ENCODE data around the gene HSPA1L. TPM values are rescaled to one million over a fixed set of nuclear protein-coding genes. Genes with fewer than 3 reads are reported as not detected.

Gene HSPA1L
- total RNA-seq, 1 experiment from 2014 or later: 0.86 TPM

- no peak overlapping the region for H3K4me3 Mint-ChIP-seq (ENCODE audit: unreplicated experiment)
- H3K27ac Mint-ChIP-seq (ENCODE audit: unreplicated experiment): no peak overlapping the region
- Histone ChIP-seq H3K27me3 (replicated peaks; ENCODE audit: control insufficient read depth, insufficient read depth, low read length) (no peaks in the 10 kb centered on the region), H3K9me3 (no peaks in the 10 kb centered on the region), H3K4me1 (0 out of 2 replicates have a peak, but pooled peaks cover 3% of the 10 kb centered on the region), H3K36me3 (ENCODE audit: control insufficient read depth, insufficient read depth, low read length) (no peaks in the 10 kb centered on the region), H3K4me3 (ENCODE audit: low read depth, low read length) (no peak overlapping the region)
- no peaks in the 10 kb centered on the region for H3K9me3 Mint-ChIP-seq (ENCODE audit: unreplicated experiment)
- no peak for DNase-seq
- ChIA-PET POLR2A (no interaction called here), CTCF (interaction anchor here (1.1 to 1.4 kb wide), 2 partner anchors 17 to 62 kb away, joined by 3 to 4 read pairs; no protein-coding TSS in a partner anchor)
- H3K27me3 Mint-ChIP-seq (ENCODE audit: insufficient read depth, unreplicated experiment): no peaks in the 10 kb centered on the region
- intact Hi-C loops (cut with micrococcal nuclease; ENCODE audit: unreplicated experiment): no loop called here
- peaks cover 21% of the 10 kb centered on the region for H3K4me1 Mint-ChIP-seq (ENCODE audit: low read depth, unreplicated experiment)
- no TSS peak for BruUV-seq (replicated peaks)
- H3K36me3 Mint-ChIP-seq (ENCODE audit: insufficient read depth, unreplicated experiment): peaks cover 56% of the 10 kb centered on the region
- TF ChIP-seq, protein P1, sequence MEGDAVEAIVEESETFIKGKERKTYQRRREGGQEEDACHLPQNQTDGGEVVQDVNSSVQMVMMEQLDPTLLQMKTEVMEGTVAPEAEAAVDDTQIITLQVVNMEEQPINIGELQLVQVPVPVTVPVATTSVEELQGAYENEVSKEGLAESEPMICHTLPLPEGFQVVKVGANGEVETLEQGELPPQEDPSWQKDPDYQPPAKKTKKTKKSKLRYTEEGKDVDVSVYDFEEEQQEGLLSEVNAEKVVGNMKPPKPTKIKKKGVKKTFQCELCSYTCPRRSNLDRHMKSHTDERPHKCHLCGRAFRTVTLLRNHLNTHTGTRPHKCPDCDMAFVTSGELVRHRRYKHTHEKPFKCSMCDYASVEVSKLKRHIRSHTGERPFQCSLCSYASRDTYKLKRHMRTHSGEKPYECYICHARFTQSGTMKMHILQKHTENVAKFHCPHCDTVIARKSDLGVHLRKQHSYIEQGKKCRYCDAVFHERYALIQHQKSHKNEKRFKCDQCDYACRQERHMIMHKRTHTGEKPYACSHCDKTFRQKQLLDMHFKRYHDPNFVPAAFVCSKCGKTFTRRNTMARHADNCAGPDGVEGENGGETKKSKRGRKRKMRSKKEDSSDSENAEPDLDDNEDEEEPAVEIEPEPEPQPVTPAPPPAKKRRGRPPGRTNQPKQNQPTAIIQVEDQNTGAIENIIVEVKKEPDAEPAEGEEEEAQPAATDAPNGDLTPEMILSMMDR (IDR thresholded peaks at IDR 0.05; ENCODE audit: insufficient read depth in 1 of 2, low read depth in 1 of 2, low read length in 1 of 2, severe bottlenecking in 1 of 2, unreplicated experiment in 1 of 2): no peak
Measured at GRCh38 chr6:31792090-31792374, 23.1 kb downstream of the HSPA1L start.

DNA sequence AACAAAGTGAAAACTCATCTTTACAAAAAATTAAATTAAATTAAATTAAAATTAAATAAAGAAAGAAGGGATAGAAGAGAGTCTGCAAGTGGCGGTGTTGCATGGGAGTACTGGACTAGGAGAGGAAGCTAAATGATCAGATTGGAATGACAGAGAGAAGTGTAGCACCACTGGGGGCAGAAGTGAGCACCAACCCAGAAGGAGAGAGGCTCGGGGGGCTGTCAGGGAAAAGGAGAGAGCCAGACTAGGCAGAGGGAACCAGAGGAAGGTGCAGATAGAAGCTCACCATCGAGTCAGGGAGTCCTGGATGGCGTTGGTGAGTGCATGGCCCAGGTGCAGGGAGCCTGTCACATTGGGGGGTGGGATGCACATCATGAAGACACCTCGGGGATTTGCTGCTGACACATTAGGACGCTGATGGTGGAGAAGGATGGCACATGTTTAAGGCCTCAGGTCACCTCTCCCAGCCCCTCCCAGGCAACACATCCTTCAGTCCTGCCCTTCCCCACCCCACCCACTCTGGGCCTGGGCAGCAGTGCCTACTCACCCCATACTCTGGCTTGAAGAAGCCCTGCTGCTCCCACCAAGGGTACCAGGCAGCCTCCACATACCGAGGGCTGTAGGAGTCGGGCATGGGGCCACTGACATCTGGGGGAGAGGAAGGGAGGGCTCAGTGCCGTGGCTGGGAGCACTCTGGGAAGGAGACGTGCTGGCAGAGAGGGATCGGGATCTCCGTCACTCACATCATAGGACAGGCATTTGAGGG, 23.6 kb downstream of the HSPA1L start:
- H3K4me1 Mint-ChIP-seq (ENCODE audit: low read depth, unreplicated experiment): peaks cover 21% of the 10 kb centered on the region
- CTCF ChIA-PET: interaction anchor here (0.6 to 1.4 kb wide), 9 partner anchors 16 to 99 kb away, joined by 3 to 9 read pairs (median 3); partner anchors contain the start of genes CLIC1 and MSH5
- POLR2A ChIA-PET: interaction anchor here (1.0 kb wide), 1 partner anchor 36 kb away, joined by 6 read pairs; the partner anchor contains the start of gene HSPA1B
- Histone ChIP-seq H3K4me1 (0 out of 2 replicates have a peak, but pooled peaks cover 3% of the 10 kb centered on the region), H3K4me3 (ENCODE audit: low read depth, low read length) (no peak overlapping the region), H3K27me3 (replicated peaks; ENCODE audit: control insufficient read depth, insufficient read depth, low read length) (no peaks in the 10 kb centered on the region), H3K9me3 (no peaks in the 10 kb centered on the region), H3K36me3 (ENCODE audit: control insufficient read depth, insufficient read depth, low read length) (no peaks in the 10 kb centered on the region)
- intact Hi-C loops (cut with micrococcal nuclease; ENCODE audit: unreplicated experiment): loop anchor here (1.0 kb wide), 1 partner anchor 14 kb away; the partner anchor contains the start of gene VWA7
- peak in 1 of 2 experiments; percentile 66 for DNase-seq
- H3K27me3 Mint-ChIP-seq (ENCODE audit: insufficient read depth, unreplicated experiment): no peaks in the 10 kb centered on the region
- no peaks in the 10 kb centered on the region for H3K9me3 Mint-ChIP-seq (ENCODE audit: unreplicated experiment)
- TF ChIP-seq, protein P1 (IDR thresholded peaks at IDR 0.05; ENCODE audit: insufficient read depth in 1 of 2, low read depth in 1 of 2, low read length in 1 of 2, severe bottlenecking in 1 of 2, unreplicated experiment in 1 of 2): peak; percentile 57 to 68
- peaks cover 60% of the 10 kb centered on the region for H3K36me3 Mint-ChIP-seq (ENCODE audit: insufficient read depth, unreplicated experiment)
- BruUV-seq (replicated peaks): no TSS peak
- peak overlapping the region; percentile 27 for H3K27ac Mint-ChIP-seq (ENCODE audit: unreplicated experiment)
- peak overlapping the region; percentile 42 for H3K4me3 Mint-ChIP-seq (ENCODE audit: unreplicated experiment)

- Mint-ChIP-seq H3K4me3 (ENCODE audit: unreplicated experiment) (no peak overlapping the region), H3K27me3 (ENCODE audit: insufficient read depth, unreplicated experiment) (no peaks in the 10 kb centered on the region), H3K36me3 (ENCODE audit: insufficient read depth, unreplicated experiment) (peaks cover 75% of the 10 kb centered on the region), H3K9me3 (ENCODE audit: unreplicated experiment) (no peaks in the 10 kb centered on the region), H3K4me1 (ENCODE audit: low read depth, unreplicated experiment) (peaks cover 3% of the 10 kb centered on the region), H3K27ac (ENCODE audit: unreplicated experiment) (no peak overlapping the region)
- no peaks in the 10 kb centered on the region for H3K9me3 ChIP-seq
- H3K27me3 ChIP-seq (replicated peaks; ENCODE audit: control insufficient read depth, insufficient read depth, low read length): no peaks in the 10 kb centered on the region
- no peaks in the 10 kb centered on the region for H3K4me1 ChIP-seq
- no peak for DNase-seq
- TF ChIP-seq, protein P1 (IDR thresholded peaks at IDR 0.05; ENCODE audit: insufficient read depth in 1 of 2, low read depth in 1 of 2, low read length in 1 of 2, severe bottlenecking in 1 of 2, unreplicated experiment in 1 of 2): no peak
- intact Hi-C loops (cut with micrococcal nuclease; ENCODE audit: unreplicated experiment): no loop called here
- ChIA-PET POLR2A (no interaction called here), CTCF (interaction anchor here (0.6 kb wide), 1 partner anchor 166 kb away, joined by 3 read pairs; no protein-coding TSS in a partner anchor)
- no TSS peak for BruUV-seq (replicated peaks)
- no peak overlapping the region for H3K4me3 ChIP-seq (ENCODE audit: low read depth, low read length)
- no peaks in the 10 kb centered on the region for H3K36me3 ChIP-seq (ENCODE audit: control insufficient read depth, insufficient read depth, low read length)
Measured at GRCh38 chr6:31785475-31785874, 29.6 kb downstream of the HSPA1L start.
